GM06990 (cell line): ENCODE data around the gene SGCE.

Experiments used
- DNase-seq: peaks from one replicate; pipeline ENCODE4 v3.0.0-alpha.2; 2011; ENCODE audit not compliant: insufficient read length; ENCODE audit errors: extremely low read depth
- H3K27me3 ChIP-seq: replicated peaks from 2 replicates; pipeline ENCODE4 v1.6.0; 2011; ENCODE audit warnings: low read length; ENCODE audit not compliant: control insufficient read depth, insufficient read depth
- H3K36me3 ChIP-seq: 2 replicates; pipeline ENCODE4 v1.5.1; 2011; ENCODE audit warnings: low read length; ENCODE audit not compliant: control insufficient read depth, insufficient read depth
- H3K4me3 ChIP-seq: replicated peaks from 2 replicates; pipeline ENCODE4 v1.5.1; 2011; ENCODE audit warnings: low read depth, mild to moderate bottlenecking, control low read depth, low read length
- TF ChIP-seq, protein P1 (sequence below): IDR thresholded peaks from 2 replicates; pipeline ENCODE4 v1.5.1; 2011; ENCODE audit warnings: low read length, control low read depth, mild to moderate bottlenecking, inconsistent platforms; ENCODE audit not compliant: insufficient read depth, poor library complexity, severe bottlenecking

Gene SGCE

DNA sequence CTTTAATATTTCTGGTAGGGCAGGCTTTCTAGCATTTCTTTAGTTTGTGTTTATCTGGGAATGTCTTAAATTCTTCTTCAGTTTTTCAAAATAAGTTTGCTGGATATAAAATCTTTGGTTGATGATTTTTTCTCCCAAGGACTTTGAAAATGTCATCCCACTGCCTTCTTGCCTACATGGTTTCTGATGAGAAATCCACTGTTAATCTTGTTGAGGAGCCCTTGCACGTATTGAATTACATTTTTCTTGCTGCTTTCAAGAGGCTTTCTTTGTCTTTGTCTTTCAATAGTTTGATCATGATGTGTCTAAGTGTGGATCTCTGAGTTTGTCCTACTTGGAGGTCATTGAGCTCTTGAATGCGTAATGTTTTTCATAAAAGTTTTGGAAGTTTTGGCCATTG, 80.3 kb downstream of the SGCE start:
- Histone ChIP-seq H3K36me3 (no peaks in the 10 kb centered on the region), H3K27me3 (no peaks in the 10 kb centered on the region), H3K4me3 (no peak overlapping the region)
- no peak for DNase-seq
- TF ChIP-seq, protein P1, sequence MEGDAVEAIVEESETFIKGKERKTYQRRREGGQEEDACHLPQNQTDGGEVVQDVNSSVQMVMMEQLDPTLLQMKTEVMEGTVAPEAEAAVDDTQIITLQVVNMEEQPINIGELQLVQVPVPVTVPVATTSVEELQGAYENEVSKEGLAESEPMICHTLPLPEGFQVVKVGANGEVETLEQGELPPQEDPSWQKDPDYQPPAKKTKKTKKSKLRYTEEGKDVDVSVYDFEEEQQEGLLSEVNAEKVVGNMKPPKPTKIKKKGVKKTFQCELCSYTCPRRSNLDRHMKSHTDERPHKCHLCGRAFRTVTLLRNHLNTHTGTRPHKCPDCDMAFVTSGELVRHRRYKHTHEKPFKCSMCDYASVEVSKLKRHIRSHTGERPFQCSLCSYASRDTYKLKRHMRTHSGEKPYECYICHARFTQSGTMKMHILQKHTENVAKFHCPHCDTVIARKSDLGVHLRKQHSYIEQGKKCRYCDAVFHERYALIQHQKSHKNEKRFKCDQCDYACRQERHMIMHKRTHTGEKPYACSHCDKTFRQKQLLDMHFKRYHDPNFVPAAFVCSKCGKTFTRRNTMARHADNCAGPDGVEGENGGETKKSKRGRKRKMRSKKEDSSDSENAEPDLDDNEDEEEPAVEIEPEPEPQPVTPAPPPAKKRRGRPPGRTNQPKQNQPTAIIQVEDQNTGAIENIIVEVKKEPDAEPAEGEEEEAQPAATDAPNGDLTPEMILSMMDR, result no peak

DNA sequence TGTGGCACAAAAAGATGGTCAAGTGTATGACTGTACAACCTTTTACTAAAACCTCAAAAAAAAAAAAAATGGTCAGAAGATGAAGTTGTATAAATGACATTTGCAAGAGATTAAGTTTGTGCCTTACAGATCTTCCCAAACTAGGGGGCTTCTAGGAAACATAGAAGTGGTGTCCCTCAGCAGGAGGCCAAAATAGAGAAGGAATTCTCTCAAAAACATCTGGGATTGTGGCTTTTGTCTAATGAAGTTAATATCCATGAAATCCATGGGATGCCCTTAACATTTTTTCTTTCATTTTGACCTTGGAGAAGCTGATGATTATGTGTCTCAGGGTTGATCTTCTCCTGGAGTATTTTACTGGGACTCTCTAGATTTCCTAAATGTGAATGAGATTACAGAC, 84.1 kb downstream of the SGCE start:
- no peaks in the 10 kb centered on the region for H3K27me3 ChIP-seq
- DNase-seq, result no peak
- no peak overlapping the region for H3K4me3 ChIP-seq
- no peaks in the 10 kb centered on the region for H3K36me3 ChIP-seq
- TF ChIP-seq, protein P1, result no peak

DNA sequence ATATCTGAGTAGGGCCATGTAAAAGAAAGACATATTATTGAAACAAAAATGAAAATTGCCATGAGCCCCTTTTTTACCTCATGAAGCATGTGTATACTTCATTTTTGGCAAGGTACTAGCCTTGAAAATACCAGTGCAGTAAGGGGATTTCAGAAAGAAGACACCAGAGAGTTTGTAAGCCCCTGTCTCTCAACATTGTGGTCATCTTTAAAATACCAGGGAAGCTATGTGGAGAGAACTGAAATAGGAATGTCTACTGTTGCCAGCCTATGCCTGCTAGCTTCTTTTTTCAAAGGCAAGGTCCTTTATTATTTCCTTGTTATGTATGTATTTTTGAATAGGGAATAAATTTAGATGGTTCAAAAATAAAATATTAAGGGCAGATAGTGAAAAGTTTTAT, 88.5 kb downstream of the SGCE start:
- DNase-seq, result no peak
- H3K36me3 ChIP-seq, result no peaks in the 10 kb centered on the region
- TF ChIP-seq, protein P1, result no peak
- H3K4me3 ChIP-seq, result no peak overlapping the region
- H3K27me3 ChIP-seq, result no peaks in the 10 kb centered on the region

DNA sequence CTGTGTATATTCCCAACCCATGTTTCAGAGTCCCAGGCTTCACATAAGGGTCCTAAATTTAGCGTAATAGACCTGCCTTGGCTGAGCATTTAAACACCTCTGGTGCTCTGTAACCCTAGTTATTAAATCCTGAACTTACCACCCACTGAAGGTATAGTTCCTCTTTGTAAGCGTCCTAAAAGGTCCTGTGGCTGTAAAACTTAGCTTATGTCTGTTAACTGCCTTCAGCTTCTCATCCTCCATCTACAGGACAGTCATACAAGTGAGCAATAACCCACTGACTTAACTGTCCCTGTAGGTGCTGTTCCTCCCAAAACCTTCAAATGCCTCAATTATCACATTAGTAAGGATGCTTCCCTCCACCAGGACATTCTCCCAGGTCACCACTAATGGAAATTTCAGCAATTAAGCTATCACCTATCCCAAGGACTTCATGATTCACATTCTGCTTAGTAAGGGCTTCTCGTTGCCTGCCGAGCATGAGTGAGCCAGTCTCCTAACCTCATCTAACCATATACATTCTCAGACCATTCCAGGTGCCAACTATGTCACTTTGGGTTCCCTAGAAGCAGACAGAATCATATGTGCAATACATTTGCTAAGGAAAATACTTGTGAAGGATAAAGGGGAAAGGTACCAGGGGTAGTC, 90.6 kb downstream of the SGCE start:
- no peak for DNase-seq

DNA sequence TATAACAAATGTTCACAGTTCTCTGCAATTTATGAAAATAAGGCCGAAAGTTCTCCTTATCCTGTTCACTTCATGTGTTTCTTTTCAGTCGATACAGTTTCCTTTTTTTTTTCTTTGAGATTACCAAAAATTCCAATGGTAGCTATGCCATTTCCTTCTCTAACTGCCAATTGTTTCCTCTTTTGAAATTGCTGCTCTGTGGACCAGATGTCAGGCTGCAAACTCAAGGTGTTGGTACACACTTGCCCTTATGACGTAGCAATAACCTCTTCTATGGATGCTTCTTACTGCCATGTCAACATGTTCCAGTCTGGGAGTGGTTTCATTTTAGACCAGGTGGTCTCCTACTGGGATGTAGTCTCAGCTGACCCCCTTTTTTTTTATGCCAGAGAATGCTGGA, 93.4 kb downstream of the SGCE start:
- no peaks in the 10 kb centered on the region for H3K27me3 ChIP-seq
- H3K4me3 ChIP-seq, result no peak overlapping the region
- TF ChIP-seq, protein P1, result no peak
- DNase-seq, result no peak
- H3K36me3 ChIP-seq, result no peaks in the 10 kb centered on the region

More for the DNA sequence above, 90.6 kb downstream of the SGCE start:
- Histone ChIP-seq H3K27me3 (no peaks in the 10 kb centered on the region), H3K4me3 (no peak overlapping the region), H3K36me3 (no peaks in the 10 kb centered on the region)
- TF ChIP-seq, protein P1, result no peak

DNA sequence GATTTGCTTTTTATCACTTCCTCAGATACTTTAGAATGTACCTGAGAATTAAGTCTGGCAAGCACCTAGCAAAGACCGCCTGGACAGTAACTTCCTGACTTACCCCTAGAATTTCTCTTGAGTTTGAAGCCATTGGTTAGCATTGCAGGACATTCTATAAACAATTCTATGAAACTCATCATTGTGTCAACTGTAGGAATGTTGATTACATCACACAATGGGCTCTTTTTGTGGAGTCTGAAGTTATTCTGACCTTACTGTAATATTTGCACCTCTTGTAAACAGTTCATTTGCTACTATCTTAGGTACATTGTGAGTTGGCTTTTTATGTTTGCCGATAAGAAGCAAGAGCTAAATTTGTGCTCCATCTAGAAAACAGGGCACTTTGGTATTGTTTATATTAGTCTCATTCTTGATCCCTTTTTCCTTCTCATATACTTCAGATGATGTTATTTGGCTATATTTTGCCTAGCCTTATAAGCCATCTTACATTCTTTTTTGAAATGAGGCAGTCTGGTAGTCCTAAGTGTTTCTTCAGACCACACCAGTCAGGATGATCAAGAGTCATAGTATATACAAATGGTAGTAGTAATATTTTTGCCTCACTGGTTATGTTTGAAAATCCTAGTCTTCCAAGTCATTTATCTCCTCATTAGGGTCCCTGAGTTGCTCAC, 94.0 kb downstream of the SGCE start:
- H3K27me3 ChIP-seq, result no peaks in the 10 kb centered on the region
- H3K4me3 ChIP-seq, result no peak overlapping the region
- DNase-seq, result no peak
- TF ChIP-seq, protein P1, result no peak
- no peaks in the 10 kb centered on the region for H3K36me3 ChIP-seq
